Fibroblast of mammary gland (primary cell): ENCODE measurements around the gene GPC6.
A peak's percentile ranks its signal among the peaks of the same experiment; 100 is the strongest.

ENCODE experiments used
- DNase-seq: peaks from one replicate; pipeline ENCODE4 v3.0.0-alpha.2; 2010; ENCODE audit warnings: low read depth
- H3K4me3 ChIP-seq: 2 replicates; pipeline ENCODE4 v1.5.1; 2011; ENCODE audit warnings: low read depth, mild to moderate bottlenecking, low read length, moderate library complexity; ENCODE audit not compliant: control insufficient read depth
- TF ChIP-seq, protein P1 (sequence below): conservative IDR thresholded peaks from 2 replicates; pipeline ENCODE4 v1.5.1; 2011; ENCODE audit warnings: low read depth, low read length, inconsistent platforms; ENCODE audit not compliant: control insufficient read depth, insufficient read depth

GPC6 gene

DNA sequence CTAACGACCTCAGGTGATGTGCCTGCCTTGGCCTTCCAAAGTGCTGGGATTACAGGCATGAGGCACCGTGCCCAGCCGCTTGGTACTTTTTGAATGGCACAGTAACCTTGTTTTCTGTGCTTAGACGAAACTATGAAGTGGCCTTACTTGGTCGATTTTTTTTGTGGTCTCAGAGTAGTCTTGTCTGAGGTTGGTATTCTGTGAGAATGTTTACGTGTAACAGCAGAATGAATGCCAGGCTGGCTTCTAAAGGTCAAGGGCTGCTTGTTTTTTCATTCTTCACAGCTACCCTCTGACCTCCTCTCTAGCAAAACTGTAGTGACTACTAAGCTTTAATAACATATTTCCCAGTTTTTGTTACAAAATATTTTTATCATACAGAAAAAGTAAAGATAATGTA is 313.3 kb downstream of the GPC6 start:
- TF ChIP-seq, protein P1, sequence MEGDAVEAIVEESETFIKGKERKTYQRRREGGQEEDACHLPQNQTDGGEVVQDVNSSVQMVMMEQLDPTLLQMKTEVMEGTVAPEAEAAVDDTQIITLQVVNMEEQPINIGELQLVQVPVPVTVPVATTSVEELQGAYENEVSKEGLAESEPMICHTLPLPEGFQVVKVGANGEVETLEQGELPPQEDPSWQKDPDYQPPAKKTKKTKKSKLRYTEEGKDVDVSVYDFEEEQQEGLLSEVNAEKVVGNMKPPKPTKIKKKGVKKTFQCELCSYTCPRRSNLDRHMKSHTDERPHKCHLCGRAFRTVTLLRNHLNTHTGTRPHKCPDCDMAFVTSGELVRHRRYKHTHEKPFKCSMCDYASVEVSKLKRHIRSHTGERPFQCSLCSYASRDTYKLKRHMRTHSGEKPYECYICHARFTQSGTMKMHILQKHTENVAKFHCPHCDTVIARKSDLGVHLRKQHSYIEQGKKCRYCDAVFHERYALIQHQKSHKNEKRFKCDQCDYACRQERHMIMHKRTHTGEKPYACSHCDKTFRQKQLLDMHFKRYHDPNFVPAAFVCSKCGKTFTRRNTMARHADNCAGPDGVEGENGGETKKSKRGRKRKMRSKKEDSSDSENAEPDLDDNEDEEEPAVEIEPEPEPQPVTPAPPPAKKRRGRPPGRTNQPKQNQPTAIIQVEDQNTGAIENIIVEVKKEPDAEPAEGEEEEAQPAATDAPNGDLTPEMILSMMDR: no peak
- DNase-seq: no peak
- H3K4me3 ChIP-seq: no peak overlapping the region

DNA sequence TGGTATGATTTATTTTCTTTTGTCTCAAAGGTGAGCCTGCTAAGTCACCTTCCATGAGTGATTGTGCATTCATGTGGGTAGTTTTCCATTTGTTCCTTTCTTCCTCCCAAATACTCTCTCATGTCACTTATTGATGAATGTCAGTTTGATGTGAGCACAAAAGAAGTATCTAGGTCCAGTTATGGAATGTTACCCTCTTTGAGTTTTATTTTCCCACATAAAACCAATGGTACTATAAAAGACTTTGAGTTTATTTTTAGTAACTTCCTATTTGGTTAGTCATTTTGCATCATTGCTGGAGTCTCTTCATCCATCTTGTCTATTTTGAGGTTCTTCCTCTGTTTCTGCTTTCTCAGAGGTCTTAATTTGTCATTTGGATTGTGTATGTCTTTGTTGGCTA is 321.3 kb downstream of the GPC6 start:
- TF ChIP-seq, protein P1: no peak
- H3K4me3 ChIP-seq: no peak overlapping the region
- peak; percentile 15 for DNase-seq

DNA sequence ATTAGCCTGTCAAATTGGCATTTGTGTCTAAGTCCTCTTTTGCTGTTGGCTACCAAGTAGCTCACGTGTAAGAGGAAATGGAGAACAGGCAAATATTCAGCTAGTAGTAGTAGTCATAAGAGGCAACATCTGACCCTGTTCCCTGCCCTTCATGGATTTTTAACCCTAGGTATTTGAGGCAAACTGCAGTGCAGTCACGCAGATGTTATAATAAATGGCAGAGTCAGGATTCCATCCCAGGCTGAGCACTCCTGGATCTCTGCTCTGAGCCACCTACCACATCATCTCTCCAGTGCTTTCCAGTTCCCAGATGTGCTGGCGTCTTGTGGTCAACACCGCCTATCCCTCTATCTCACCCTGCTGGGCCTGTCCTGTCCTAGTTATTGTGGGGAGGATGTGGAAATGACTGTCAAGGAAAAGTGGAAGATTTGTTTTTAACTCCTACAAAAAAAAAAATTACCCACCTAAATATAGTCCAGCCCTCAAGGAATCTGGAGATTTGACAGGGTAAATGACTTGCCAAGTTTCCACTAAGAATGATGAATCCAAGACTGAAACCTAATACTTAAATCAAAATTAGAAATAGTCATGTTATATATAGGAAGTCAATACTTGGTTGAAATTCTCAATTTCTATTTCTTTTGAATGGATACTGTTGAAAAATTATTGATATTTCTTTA is 322.9 kb downstream of the GPC6 start:
- TF ChIP-seq, protein P1: no peak
- DNase-seq: peak; percentile 53
- H3K4me3 ChIP-seq: no peak overlapping the region

DNA sequence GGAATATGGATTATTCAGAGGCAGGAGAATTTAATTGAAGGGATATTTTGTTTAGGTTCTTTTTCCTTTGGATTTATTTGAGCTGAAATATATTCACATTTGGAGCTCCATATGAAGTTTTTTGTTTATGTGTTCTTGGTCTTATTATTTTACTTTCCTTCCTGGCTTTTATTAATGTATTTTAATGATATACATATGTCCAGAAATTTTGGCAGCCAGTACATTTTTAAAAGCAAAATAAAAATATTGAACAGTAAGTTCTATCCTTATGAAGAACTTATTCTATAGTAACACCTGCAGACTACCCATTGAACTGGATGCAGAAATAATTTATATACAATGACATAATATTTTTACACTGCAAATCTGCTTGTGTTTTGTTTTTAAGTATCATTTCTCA is 323.6 kb downstream of the GPC6 start:
- no peak overlapping the region for H3K4me3 ChIP-seq
- TF ChIP-seq, protein P1: no peak

DNA sequence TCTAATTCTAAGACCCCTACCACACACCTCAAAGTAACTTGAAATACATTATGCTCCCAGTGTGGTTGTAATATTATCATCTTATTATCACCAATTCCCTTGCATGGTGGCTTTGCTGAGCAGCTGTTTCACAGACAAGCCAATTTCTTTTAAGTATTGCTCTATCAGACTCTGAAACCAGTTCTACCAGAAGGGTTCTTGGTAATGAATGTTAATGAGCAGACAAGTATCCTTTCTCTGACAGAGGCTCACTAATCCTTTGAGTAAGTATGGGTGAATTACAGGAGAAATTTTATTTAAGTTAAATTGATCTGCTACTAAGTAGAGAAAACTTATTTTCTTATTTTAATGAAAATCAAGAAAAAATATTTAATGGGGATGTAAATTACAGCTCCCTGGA is 326.0 kb downstream of the GPC6 start:
- TF ChIP-seq, protein P1: no peak
- H3K4me3 ChIP-seq: no peak overlapping the region
- DNase-seq: no peak

More for the DNA sequence above, 323.6 kb downstream of the GPC6 start:
- no peak for DNase-seq

DNA sequence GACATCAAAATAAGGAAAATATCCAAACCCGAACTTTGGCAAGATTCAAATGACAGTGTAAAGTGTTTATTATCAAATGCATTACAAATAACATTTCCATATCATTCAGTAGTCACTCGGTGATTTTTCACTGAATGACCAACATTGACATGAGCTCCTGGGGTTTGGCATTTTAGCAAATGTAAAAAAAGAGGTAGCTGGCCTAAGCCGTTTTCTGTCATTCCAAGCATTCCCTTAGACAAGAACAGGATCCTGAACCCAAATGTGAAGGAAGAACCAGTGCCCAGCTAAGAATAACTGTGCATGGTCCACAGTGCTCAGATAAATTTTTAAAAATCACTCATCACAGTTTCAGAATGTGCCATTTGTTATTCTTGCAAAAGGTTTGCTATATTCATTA is 327.9 kb downstream of the GPC6 start:
- no peak for DNase-seq
- no peak overlapping the region for H3K4me3 ChIP-seq
- TF ChIP-seq, protein P1: no peak
